Mammary epithelial cell (primary cell): ENCODE measurements around the gene CDS2.

ENCODE experiments used
- EZH2 ChIP-seq: IDR thresholded peaks from 2 replicates; pipeline ENCODE4 v1.6.1; 2012; ENCODE audit warnings: low read length, inconsistent platforms, borderline replicate concordance
- TF ChIP-seq, protein P1 (sequence below), 2 donors: IDR thresholded peaks in 1 of 2; conservative IDR thresholded peaks in 1 of 2; 2 replicates each; pipeline ENCODE4 v1.5.1; 2011 to 2012; ENCODE audit warnings: inconsistent platforms in 2 of 2, low read length in 2 of 2, mild to moderate bottlenecking in 2 of 2, control low read depth in 1 of 2, low read depth in 1 of 2; ENCODE audit not compliant: insufficient read depth in 1 of 2; ENCODE audit errors: extremely low read depth in 1 of 2

DNA sequence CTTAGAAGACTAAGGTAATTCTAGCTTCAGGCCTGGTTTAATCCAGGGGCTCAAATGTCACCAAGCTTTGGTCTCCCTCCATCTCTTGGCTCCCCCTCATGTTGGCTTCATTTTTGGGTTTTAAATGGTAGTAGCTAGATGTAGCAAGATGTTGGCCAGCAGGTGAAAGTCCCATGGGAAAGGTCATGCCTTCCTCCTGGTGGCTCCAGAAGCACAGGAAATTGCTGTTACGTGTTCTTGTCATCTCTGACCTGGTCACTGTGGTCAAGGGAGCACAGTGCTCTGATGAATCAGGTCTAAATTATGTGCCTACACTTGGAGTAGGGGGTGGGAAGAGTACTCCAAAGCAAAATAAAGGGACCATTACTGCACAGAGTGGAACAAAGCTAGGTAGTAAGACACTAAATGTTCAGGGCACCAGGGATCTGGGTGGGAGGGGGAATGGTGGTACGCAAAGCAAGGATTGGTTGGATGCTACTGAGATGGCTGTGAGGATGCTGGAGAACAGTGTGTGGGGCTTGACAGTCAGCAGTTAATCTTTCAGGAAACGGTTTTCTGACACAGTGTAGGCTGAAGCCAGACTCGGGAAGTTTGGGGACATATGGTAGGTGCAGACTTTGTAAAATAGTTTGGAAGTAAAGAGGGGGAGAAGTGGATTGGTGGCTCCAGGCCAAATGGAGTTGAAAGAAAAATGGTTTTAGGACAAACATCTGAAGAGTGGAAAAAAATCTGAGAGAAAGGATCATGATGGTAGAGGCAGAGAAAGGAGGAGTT, 30.1 kb downstream of the CDS2 start:
- TF ChIP-seq, protein P1, sequence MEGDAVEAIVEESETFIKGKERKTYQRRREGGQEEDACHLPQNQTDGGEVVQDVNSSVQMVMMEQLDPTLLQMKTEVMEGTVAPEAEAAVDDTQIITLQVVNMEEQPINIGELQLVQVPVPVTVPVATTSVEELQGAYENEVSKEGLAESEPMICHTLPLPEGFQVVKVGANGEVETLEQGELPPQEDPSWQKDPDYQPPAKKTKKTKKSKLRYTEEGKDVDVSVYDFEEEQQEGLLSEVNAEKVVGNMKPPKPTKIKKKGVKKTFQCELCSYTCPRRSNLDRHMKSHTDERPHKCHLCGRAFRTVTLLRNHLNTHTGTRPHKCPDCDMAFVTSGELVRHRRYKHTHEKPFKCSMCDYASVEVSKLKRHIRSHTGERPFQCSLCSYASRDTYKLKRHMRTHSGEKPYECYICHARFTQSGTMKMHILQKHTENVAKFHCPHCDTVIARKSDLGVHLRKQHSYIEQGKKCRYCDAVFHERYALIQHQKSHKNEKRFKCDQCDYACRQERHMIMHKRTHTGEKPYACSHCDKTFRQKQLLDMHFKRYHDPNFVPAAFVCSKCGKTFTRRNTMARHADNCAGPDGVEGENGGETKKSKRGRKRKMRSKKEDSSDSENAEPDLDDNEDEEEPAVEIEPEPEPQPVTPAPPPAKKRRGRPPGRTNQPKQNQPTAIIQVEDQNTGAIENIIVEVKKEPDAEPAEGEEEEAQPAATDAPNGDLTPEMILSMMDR (conservative IDR thresholded peaks at IDR 0.05 in 1 of 2, IDR thresholded peaks at IDR 0.05 in 1 of 2; ENCODE audit: extremely low read depth in 1 of 2, insufficient read depth in 1 of 2, low read depth in 1 of 2, low read length in 2 of 2) = no peak
- TF ChIP-seq EZH2 = no peak
